GM20431 (cell line): ENCODE results near the gene PCNX3.
"Not testable (repeated sequence)": the region's sequence is repeated elsewhere in the genome, so short reads cannot be mapped to it uniquely, and the experiment has no call there.

ENCODE experiments used
- in situ Hi-C: fragments of 300-500 bp; cut with MseI, MboI; formaldehyde crosslinking; loops from one replicate; pipeline ENCODE4 v1.15.0; 2020; ENCODE audit warnings: low sequenced_read_pairs; ENCODE audit not compliant: unreplicated experiment

Gene PCNX3

GRCh38 chr11:65672180-65672860, 56.7 kb downstream of the PCNX3 start:
- in situ Hi-C loops = no loop called here

GRCh38 chr11:65672982-65673381, 57.4 kb downstream of the PCNX3 start:
- in situ Hi-C loops = no loop called here

GRCh38 chr11:65680192-65680743, 64.7 kb downstream of the PCNX3 start:
- in situ Hi-C loops = no loop called here

GRCh38 chr11:65683480-65683879, 67.9 kb downstream of the PCNX3 start:
- in situ Hi-C loops = not testable (repeated sequence)

- in situ Hi-C loops = no loop called here
These were observed 70.4 kb downstream of the PCNX3 start for GRCh38 chr11:65685981-65686380.
